GM19240 (cell line): Measurements from ENCODE around the gene IQGAP3.
"Not testable (repeated sequence)": the region's sequence is repeated elsewhere in the genome, so short reads cannot be mapped to it uniquely, and the experiment has no call there.

ENCODE experiments used
- DNase-seq: peaks from one replicate; pipeline ENCODE4 v3.0.0; 2011; ENCODE audit warnings: low spot score; ENCODE audit not compliant: insufficient read length

IQGAP3 gene

GRCh38 chr1:156571919-156572662 lies at the start of gene IQGAP3:
TSS of gene IQGAP3 (minus strand) at chr1:156572565. CDS start at chr1:156572529, 36 bp downstream.
- DNase-seq: peak; percentile 95

GRCh38 chr1:156619582-156619955 lies 47.2 kb upstream of the IQGAP3 start:
- no peak for DNase-seq

GRCh38 chr1:156618853-156619581 lies 46.7 kb upstream of the IQGAP3 start, which contains the start of gene HAPLN2:
TSS of gene HAPLN2 (plus strand) at chr1:156619415. CDS start at chr1:156623491, 4,076 bp downstream.
- DNase-seq: no peak

DNA sequence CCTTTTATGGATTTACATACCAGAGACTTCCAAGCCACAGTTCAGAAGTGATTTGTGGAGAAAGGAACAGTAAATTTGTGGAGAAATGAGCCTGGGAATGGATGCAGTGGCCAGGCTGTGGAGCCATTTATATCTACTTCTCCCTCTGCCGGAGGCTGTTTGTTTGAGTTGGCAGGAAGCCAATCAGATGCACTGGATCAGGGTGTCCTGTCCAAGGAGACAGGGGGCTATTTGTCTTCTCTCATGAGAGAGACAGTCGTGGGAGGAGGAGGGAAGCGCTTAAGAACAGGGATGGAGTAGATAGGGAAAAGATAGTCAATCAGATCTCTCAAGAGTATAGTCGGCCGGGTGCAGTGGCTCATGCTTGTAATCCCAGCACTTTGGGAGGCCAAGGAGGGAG lies 44.1 kb upstream of the IQGAP3 start:
- no peak for DNase-seq

DNA sequence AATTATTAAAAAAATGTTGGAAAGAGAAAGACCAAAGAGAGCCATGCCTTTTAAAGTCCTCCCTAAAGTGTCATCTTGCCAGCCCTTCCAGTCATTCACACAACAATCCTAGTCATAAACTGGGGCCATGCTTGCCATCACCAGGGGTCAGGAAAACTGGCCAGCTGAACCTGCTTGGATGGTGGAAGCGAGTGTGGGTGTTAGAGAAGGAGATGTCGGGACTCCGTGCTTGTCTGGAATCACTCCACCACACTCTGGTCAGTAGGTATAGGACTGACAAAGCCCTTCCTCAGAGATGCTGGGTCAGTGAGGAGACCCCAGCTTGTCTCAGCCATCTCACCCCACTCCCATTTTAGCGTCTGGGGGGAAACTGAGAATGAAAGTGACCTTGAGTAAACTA lies 43.6 kb upstream of the IQGAP3 start:
- DNase-seq: no peak

- no peak for DNase-seq
Measured at GRCh38 chr1:156612666-156613065, 40.3 kb upstream of the IQGAP3 start.

DNA sequence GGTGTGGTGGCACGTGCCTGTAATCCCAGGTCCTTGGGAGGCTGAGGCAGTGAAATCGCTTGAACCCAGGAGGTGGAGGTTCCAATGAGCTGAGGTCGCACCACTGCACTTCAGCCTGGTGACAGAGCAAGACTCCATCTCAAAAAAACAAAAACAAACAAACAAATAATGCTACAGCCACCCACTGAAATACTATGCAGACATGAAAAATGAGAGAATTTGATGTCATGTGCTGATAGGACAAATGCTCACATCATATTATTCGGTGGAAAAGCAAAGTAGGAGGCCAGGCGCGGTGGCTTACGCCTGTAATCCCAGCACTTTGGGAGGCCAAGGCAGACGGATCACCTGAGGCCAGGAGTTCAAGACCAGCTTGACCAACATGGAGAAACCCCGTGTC lies 37.7 kb upstream of the IQGAP3 start:
- not testable (repeated sequence) for DNase-seq

DNA sequence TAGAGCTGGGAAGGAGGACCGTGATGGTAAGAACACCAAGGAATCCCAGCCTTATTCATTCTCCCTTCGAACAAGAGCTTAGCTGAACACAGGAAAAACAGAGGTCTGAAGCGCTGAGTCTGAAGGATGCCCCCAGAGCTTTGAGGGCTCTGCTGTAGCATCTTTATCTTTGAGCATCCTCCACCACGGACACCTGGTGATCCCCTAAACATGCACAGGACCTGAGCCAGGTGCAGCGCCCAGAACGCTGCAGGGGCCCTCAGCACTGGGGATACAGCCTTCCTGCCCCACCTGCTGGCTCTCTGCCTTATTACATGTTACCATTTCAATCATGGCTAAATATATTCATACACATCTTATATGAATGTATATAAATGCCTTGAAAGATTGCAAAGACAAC lies 36.6 kb upstream of the IQGAP3 start:
- DNase-seq: no peak

DNA sequence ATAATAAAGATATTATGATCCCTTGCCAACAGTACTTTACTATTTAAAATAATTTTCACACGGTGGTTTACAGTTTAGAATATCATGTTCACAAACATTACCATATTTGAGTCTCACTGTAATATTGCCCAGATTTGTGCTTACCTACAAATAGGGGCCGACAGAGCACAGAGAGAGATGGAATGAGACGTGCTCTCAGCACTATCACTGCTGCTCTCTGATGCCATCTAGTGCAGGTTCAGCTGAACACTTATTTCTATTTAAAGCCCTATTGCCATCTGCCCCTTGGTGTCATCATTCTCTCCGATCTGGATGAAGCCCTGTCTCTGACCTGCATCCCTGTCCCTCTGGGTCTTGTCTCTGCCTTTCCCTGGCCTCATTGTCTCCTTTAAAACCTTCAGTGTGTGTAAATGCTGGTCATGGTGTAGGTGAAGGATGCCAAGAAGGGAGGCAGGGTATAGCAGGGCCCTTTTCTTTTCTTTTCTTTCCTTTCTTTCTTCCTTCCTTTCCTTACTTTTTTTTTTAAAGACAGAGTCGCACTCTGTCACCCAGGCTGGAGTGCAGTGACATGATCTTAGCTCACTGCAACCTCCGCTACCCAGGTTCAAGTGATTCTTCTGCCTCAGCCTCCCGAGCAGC lies 35.8 kb upstream of the IQGAP3 start:
- no peak for DNase-seq

GRCh38 chr1:156607344-156607743 lies 35.0 kb upstream of the IQGAP3 start:
- not testable (repeated sequence) for DNase-seq

DNA sequence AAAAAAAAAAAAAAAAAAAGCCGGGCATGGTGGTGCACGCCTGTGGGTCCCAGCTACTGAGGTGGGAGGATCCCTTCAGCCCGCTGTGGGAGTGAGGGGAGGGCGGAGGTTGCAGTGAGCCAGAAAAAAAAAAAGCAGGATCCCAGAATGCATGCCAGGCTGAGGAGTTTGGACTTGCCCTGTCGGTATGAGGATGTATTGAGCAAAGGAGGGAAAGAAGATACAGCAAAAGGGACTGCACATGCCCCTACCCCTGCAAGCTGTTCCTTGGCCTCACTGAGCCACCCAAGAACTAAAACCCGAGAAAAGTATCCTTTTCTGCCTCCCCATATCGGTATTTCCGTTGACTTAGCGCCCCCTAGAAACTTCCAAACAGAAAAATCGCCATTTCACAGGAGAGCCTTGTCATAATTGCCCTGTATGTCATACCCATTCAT lies 30.2 kb upstream of the IQGAP3 start:
- no peak for DNase-seq

DNA sequence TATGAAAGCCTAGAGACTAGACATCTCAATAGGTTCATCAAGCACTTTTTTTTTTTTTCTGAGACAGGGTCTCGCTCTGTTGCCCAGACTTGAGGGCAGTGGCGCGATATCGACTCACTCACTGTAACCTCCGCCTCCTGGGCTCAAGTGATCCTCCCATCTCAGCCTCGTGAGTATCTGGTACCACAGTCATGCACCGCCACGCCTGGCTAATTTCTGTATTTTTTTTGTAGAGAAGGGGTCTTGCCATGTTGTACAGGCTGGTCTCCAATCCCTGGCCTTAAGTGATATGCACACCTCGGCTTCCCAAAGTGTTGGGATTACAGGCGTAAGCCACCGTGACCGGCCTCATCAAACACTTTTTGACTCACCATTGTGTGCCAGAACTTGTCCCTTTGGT lies 29.5 kb upstream of the IQGAP3 start:
- no peak for DNase-seq

- DNase-seq: no peak
Measured at GRCh38 chr1:156601122-156601830, 28.9 kb upstream of the IQGAP3 start, which contains the start of gene GPATCH4. TSS of gene GPATCH4 (minus strand) at chr1:156601479.

- DNase-seq: no peak
Measured at GRCh38 chr1:156600733-156601121, 28.4 kb upstream of the IQGAP3 start.

- DNase-seq: no peak
Measured at GRCh38 chr1:156599811-156600210, 27.4 kb upstream of the IQGAP3 start.

DNA sequence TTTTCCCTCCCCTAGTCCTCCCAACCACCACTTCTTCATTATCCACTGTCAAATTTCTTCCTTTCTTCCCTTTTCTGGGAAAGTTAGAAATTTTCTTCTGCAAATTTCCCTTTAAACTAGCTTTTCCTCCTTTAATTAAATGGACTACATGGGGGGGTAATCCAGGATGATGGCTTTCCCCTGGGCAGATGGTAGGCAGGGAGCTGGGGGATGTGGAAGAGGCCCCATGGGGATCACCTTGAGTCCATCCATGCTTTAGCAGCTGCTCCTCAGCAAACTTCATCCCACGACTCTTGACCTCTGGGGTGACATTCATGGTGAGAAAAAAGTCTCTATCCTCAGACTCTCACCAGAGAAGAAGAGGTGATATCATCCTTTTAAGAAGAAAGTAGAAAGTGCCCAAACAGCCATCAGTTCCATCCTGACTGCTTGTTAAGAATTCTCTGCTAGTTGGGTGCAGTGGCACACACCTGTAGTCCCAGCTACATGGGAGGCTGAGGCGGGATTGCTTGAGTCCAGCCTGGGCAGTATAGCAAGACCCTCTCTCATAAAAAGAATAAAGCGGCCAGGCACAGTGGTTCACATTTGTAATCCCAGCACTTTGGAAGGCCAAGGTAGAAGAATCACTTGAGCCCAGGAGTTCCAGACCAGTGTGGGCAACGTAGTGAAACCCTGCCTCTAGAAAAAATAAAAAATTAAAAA lies 26.5 kb upstream of the IQGAP3 start:
- no peak for DNase-seq

DNA sequence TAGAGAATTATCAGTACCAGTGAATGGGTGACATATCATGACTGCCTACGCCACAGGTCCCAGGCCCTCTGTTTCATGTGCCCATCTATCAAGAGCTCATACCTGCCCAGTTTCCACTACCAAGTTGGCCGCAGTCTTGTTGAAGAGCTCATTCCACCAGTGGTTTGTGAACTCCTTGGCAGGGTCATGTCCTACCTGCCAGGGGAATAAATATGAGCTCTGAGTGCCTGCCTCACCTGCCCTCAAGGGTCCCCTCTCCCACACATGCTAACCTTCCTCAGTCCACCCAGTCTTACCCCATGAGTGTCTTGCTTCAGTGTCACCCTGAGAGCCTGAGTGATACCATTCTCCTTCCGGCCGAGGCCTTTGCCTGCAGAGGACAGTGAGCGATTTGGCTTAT lies 25.8 kb upstream of the IQGAP3 start:
- no peak for DNase-seq

DNA sequence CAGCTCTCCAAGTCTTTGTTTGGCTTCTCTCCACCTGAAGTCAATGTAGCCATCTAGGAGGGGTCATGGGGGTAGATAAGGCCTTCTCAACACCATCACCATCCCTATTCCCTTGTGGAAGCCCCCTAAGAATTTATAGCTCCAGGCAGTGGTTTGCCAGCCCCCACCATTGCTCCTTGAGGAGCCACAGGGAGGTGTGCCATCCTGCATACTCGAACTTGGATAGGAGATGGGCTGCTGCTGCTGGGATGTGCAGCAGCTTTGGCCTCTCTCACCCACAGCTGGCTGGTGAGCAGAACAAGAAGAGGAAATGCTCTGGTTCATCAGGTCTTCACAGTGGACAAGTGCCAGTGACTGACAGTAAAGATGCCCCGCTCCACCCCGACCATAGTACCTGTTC lies 24.1 kb upstream of the IQGAP3 start:
- DNase-seq: no peak

- no peak for DNase-seq
Measured at GRCh38 chr1:156595016-156595415, 22.7 kb upstream of the IQGAP3 start.

- DNase-seq: no peak
Measured at GRCh38 chr1:156594190-156594589, 21.8 kb upstream of the IQGAP3 start.

GRCh38 chr1:156593661-156593989 lies 21.3 kb upstream of the IQGAP3 start:
- DNase-seq: no peak
